IMR-90 (cell line): ENCODE results near the gene ZSWIM8. TPM values are rescaled to one million over a fixed set of nuclear protein-coding genes. Genes with fewer than 3 reads are reported as not detected.

Experiments
- ATAC-seq: fragments of 200-7000 bp; cut with Tn5 transposase; 2 replicates; pipeline ENCODE4 v1.9.1; 2020; ENCODE audit warnings: low read depth, mild to moderate bottlenecking, moderate library complexity
- BruUV-seq: library from RNA; stranded (reverse); fragments of 400-500 nt; replicated peaks from 2 replicates; lab custom pipeline; 2021; lab: Mats Ljungman, UMichigan
- CTCF ChIA-PET: fragments of 300-600 bp; formaldehyde crosslinking; extraction: SDS; loops from one replicate; lab custom pipeline; 2021; ENCODE audit warnings: antibody characterized with exemption; lab: Yijun Ruan, JAX
- POLR2A ChIA-PET: fragments of 300-600 bp; sonication (Branson Sonifier 250); formaldehyde crosslinking; loops from one replicate; lab custom pipeline; 2022; ENCODE audit warnings: antibody characterized with exemption; ENCODE audit not compliant: unreplicated experiment; lab: Charles Lee
- DNase-seq: peaks from one replicate; pipeline ENCODE4 v3.0.0; 2013
- H2AFZ ChIP-seq: replicated peaks from 2 replicates; pipeline ENCODE3; 2013; ENCODE audit warnings: low read length, mild to moderate bottlenecking; ENCODE audit not compliant: poor library complexity
- H2AK5ac ChIP-seq: 2 replicates; pipeline ENCODE4 v1.6.1; 2013; ENCODE audit warnings: low read depth, low read length, inconsistent platforms
- H2AK9ac ChIP-seq: replicated peaks from 2 replicates; pipeline ENCODE3; 2013; ENCODE audit warnings: mild to moderate bottlenecking, low read depth, low read length, moderate library complexity; ENCODE audit not compliant: poor library complexity
- H2BK120ac ChIP-seq: 2 replicates; pipeline ENCODE4 v1.6.1; 2013; ENCODE audit warnings: low read depth, low read length, inconsistent platforms
- H2BK15ac ChIP-seq: 3 replicates; pipeline ENCODE4 v1.6.1; 2013; ENCODE audit warnings: low read depth, low read length, inconsistent platforms
- H2BK20ac ChIP-seq: 2 replicates; pipeline ENCODE4 v1.6.1; 2013; ENCODE audit warnings: low read depth, mild to moderate bottlenecking, inconsistent platforms, low read length, moderate library complexity
- H2BK5ac ChIP-seq: 2 replicates; pipeline ENCODE4 v1.6.1; 2013; ENCODE audit warnings: mild to moderate bottlenecking, low read depth, low read length, inconsistent platforms; ENCODE audit not compliant: poor library complexity, severe bottlenecking
- H3K14ac ChIP-seq: replicated peaks from 2 replicates; pipeline ENCODE4 v1.6.1; 2013; ENCODE audit warnings: low read depth, low read length, inconsistent platforms
- H3K18ac ChIP-seq: 2 replicates; pipeline ENCODE4 v1.6.1; 2013; ENCODE audit warnings: low read depth, low read length, control low read depth
- H3K23ac ChIP-seq: 2 replicates; pipeline ENCODE4 v1.6.1; 2013; ENCODE audit warnings: low read depth, low read length, inconsistent platforms
- H3K27ac ChIP-seq: 2 replicates; pipeline ENCODE4 v1.5.1; 2013; ENCODE audit warnings: mild to moderate bottlenecking, control low read depth, low read length; ENCODE audit not compliant: insufficient read depth
- H3K27me3 ChIP-seq: 2 replicates; pipeline ENCODE4 v1.6.1; 2013; ENCODE audit warnings: low read length; ENCODE audit not compliant: control insufficient read depth, insufficient read depth
- H3K36me3 ChIP-seq: 2 replicates; pipeline ENCODE4 v1.6.1; 2013; ENCODE audit warnings: low read length, mixed read lengths; ENCODE audit not compliant: control insufficient read depth, insufficient read depth
- H3K4ac ChIP-seq: 2 replicates; pipeline ENCODE4 v1.6.1; 2013; ENCODE audit warnings: low read depth, low read length, inconsistent platforms
- H3K4me1 ChIP-seq: 2 replicates; pipeline ENCODE4 v1.6.1; 2013; ENCODE audit warnings: low read length, mixed read lengths; ENCODE audit not compliant: control insufficient read depth, insufficient read depth
- H3K4me2 ChIP-seq: 2 replicates; pipeline ENCODE4 v1.6.1; 2013; ENCODE audit warnings: low read depth, mild to moderate bottlenecking, control low read depth, low read length, moderate library complexity
- H3K4me3 ChIP-seq: 2 replicates; pipeline ENCODE4 v1.5.1; 2013; ENCODE audit warnings: low read depth, mild to moderate bottlenecking, control low read depth, low read length, moderate library complexity; ENCODE audit not compliant: insufficient read depth
- H3K56ac ChIP-seq: 2 replicates; pipeline ENCODE4 v1.6.1; 2013; ENCODE audit warnings: low read length, inconsistent platforms; ENCODE audit not compliant: insufficient read depth; ENCODE audit errors: extremely low read depth
- H3K79me1 ChIP-seq, 2 experiments: 2 replicates each; pipeline ENCODE4 v1.6.1; 2013; ENCODE audit warnings: low read length in 2 of 2, inconsistent platforms in 1 of 2, low read depth in 1 of 2
- H3K9ac ChIP-seq: 2 replicates; pipeline ENCODE4 v1.6.1; 2013; ENCODE audit warnings: low read depth, low read length, control low read depth
- H3K9me1 ChIP-seq: 2 replicates; pipeline ENCODE4 v1.6.1; 2013; ENCODE audit warnings: low read length, inconsistent platforms; ENCODE audit not compliant: insufficient read depth
- H3K9me3 ChIP-seq: 2 replicates; pipeline ENCODE4 v1.6.1; 2013; ENCODE audit warnings: low read length; ENCODE audit not compliant: control insufficient read depth, insufficient read depth
- H4K20me1 ChIP-seq: 2 replicates; pipeline ENCODE4 v1.6.1; 2013; ENCODE audit warnings: low read length, inconsistent platforms; ENCODE audit not compliant: insufficient read depth
- H4K5ac ChIP-seq: 2 replicates; pipeline ENCODE4 v1.6.1; 2013; ENCODE audit warnings: mild to moderate bottlenecking, low read depth, low read length, control low read depth
- H4K8ac ChIP-seq, 2 experiments: 2 replicates each; pipeline ENCODE4 v1.6.1; 2013; ENCODE audit warnings: low read depth in 2 of 2, low read length in 2 of 2, control low read depth in 1 of 2, inconsistent platforms in 1 of 2
- H4K91ac ChIP-seq: 2 replicates; pipeline ENCODE4 v1.6.1; 2013; ENCODE audit warnings: low read depth, low read length, inconsistent platforms; ENCODE audit not compliant: insufficient read depth
- BHLHE40 ChIP-seq: fragments of 150-350 bp; IDR thresholded peaks from 2 replicates; pipeline ENCODE4 v1.6.1; 2016; ENCODE audit warnings: mild to moderate bottlenecking, low read depth, low read length
- CEBPB ChIP-seq: IDR thresholded peaks from 2 replicates; pipeline ENCODE4 v1.6.1; 2012; ENCODE audit warnings: low read depth, low read length, improper control_type of control experiment
- CHD1 ChIP-seq: IDR thresholded peaks from 2 replicates; pipeline ENCODE4 v1.6.1; 2012; ENCODE audit warnings: low read depth, low read length, improper control_type of control experiment
- FOS ChIP-seq: fragments of 150-350 bp; IDR thresholded peaks from 2 replicates; pipeline ENCODE4 v1.6.1; 2016; ENCODE audit warnings: low read depth, low read length
- MAFK ChIP-seq: IDR thresholded peaks from 2 replicates; pipeline ENCODE4 v1.6.1; 2012; ENCODE audit warnings: low read depth, low read length, improper control_type of control experiment
- MAZ ChIP-seq: IDR thresholded peaks from 2 replicates; pipeline ENCODE4 v1.6.1; 2012; ENCODE audit warnings: low read depth, mild to moderate bottlenecking, low read length, improper control_type of control experiment, moderate library complexity, borderline replicate concordance
- MXI1 ChIP-seq: IDR thresholded peaks from 2 replicates; pipeline ENCODE4 v1.6.1; 2012; ENCODE audit warnings: low read depth, mild to moderate bottlenecking, low read length, moderate library complexity, borderline replicate concordance
- NFE2L2 ChIP-seq: fragments of 150-350 bp; IDR thresholded peaks from 2 replicates; pipeline ENCODE4 v1.6.1; 2016; ENCODE audit warnings: low read depth, mild to moderate bottlenecking, low read length
- POLR2A ChIP-seq: IDR thresholded peaks from 2 replicates; pipeline ENCODE4 v1.6.1; 2012; ENCODE audit warnings: mild to moderate bottlenecking, low read depth, low read length
- RAD21 ChIP-seq: IDR thresholded peaks from 2 replicates; pipeline ENCODE4 v1.6.1; 2012; ENCODE audit warnings: low read length, improper control_type of control experiment
- RFX5 ChIP-seq: IDR thresholded peaks from 2 replicates; pipeline ENCODE4 v1.8.0; 2012; ENCODE audit warnings: low read depth, mild to moderate bottlenecking, low read length, moderate library complexity
- SMC3 ChIP-seq: fragments of 150-350 bp; IDR thresholded peaks from 2 replicates; pipeline ENCODE4 v1.6.1; 2016; ENCODE audit warnings: low read depth, mild to moderate bottlenecking, antibody characterized with exemption, low read length, moderate library complexity
- WGBS, 2 experiments: methylation state at CpG; one replicate each; pipeline versions ENCODE4 v1.1.5 to v1.1.7; 2013; ENCODE audit warnings: missing lambda C conversion rate in 2 of 2; ENCODE audit not compliant: insufficient read length in 1 of 2; ENCODE audit errors: extremely low coverage in 2 of 2; 5-methylcytosine and 5-hydroxymethylcytosine counted together
- dilution Hi-C: fragments of 300-500 bp; cut with HindIII; formaldehyde crosslinking; loops from one replicate; pipeline ENCODE4 v1.14.3; 2018; ENCODE audit warnings: low sequenced_read_pairs; ENCODE audit not compliant: unreplicated experiment
- in situ Hi-C: fragments of 300-500 bp; cut with MboI; formaldehyde crosslinking; loops from 3 replicates; pipeline ENCODE4 v1.14.3; 2019; ENCODE audit warnings: low sequenced_read_pairs, inconsistent platforms, mixed read lengths
- intact Hi-C: fragments of 100-400 bp; cut with micrococcal nuclease; formaldehyde crosslinking; loops from 2 replicates; pipeline ENCODE4 v1.10.0; 2022
- polyA plus RNA-seq, 3 experiments: library from polyadenylated mRNA; depleted of rRNA; stranded (reverse); fragments of >200 nt; gene quantifications; 2 replicates each; pipeline ENCODE4 v1.2.3, GENCODE V29; 2012; ENCODE audit warnings: low replicate concordance in 1 of 3
- total RNA-seq: library from RNA; depleted of rRNA; stranded (reverse); fragments of >200 nt; gene quantifications from 2 replicates; pipeline ENCODE4 v1.2.3, GENCODE V29; 2012
- TF ChIP-seq, protein P1 (sequence below): conservative IDR thresholded peaks from 2 replicates; pipeline ENCODE4 v1.5.1; 2012; ENCODE audit warnings: mild to moderate bottlenecking, low read depth, low read length, improper control_type of control experiment
- TF ChIP-seq, protein P2 (sequence below): fragments of 150-350 bp; IDR thresholded peaks from 2 replicates; pipeline ENCODE4 v1.6.1; 2017; ENCODE audit warnings: mild to moderate bottlenecking, antibody characterized with exemption, low read length, low read depth
- TF ChIP-seq, protein P3 (sequence below): fragments of 150-350 bp; IDR thresholded peaks from 2 replicates; pipeline ENCODE4 v1.6.1; 2016; ENCODE audit warnings: low read depth, mild to moderate bottlenecking, low read length, moderate library complexity, borderline replicate concordance

ZSWIM8 gene
- total and polyA plus RNA-seq, 2 of the 4 experiments (the other 2 are of a cell fraction), result 16.8 to 103 TPM

DNA sequence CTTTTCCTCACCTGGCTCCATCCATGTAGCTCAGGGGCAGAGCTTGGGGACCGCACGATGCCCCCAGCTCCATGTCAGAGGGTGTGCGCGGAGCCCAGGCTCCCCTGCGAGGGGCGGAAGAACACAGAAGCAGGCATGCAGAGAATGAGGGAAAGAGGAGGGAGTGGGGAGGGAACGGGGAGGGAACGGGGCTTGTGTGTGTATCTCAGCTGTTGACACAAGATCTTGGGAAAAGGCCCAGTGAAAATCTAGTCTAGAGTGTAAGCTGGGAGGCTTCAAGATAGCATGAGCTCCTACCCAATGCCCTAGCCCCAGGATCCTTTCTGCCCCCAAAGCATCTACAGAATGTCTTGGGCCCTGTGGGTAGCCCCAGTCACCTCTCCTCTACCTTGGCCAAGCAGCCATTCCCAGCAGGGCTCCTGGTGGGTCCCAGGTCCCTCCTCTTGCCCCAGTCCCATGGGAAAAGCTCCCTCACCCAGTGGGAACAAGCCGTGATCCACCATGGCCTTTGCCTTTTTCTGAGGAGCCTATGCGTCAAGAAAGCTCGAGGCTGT, 51.1 kb downstream of the ZSWIM8 start:
- H4K91ac ChIP-seq, result peak overlapping the region; percentile 60
- no TSS peak for BruUV-seq
- H3K56ac ChIP-seq, result no peak overlapping the region
- H3K18ac ChIP-seq, result peak overlapping the region; percentile 66
- H3K4ac ChIP-seq, result peak overlapping the region; percentile 64
- H3K23ac ChIP-seq, result peak overlapping the region; percentile 30; the same call in 1 of the 2 replicates
- DNase-seq, result no peak
- H3K9ac ChIP-seq, result peak overlapping the region; percentile 18; the same call in 1 of the 2 replicates
- peak overlapping the region; percentile 67 for H4K5ac ChIP-seq
- intact Hi-C loops (no loop called here), dilution Hi-C loops (no loop called here), in situ Hi-C loops (no loop called here)
- peak overlapping the region; percentile 85 for H2AK5ac ChIP-seq
- H2AFZ ChIP-seq, result peak overlapping the region; percentile 49
- ATAC-seq, result peak; percentile 25
- peaks cover 27% of the 10 kb centered on the region; the same call in 1 of the 2 replicates for H3K9me1 ChIP-seq
- no peaks in the 10 kb centered on the region for H3K9me3 ChIP-seq
- CTCF ChIA-PET, result interaction anchor here (0.7 to 1.1 kb wide), 2 partner anchors 10 to 43 kb away, joined by 3 to 6 read pairs; no protein-coding TSS in a partner anchor
- peak overlapping the region; percentile 23; the same call in 1 of the 3 replicates for H2BK15ac ChIP-seq
- peak overlapping the region; percentile 71 for H2AK9ac ChIP-seq
- H3K14ac ChIP-seq, result peak overlapping the region; percentile 77
- peak overlapping the region; percentile 18 to 44; a peak in 2 of 4 replicates for H4K8ac ChIP-seq
- POLR2A ChIA-PET, result no interaction called here
- 80% methylated on average over 2 of the region's 11 CpGs; no CpG with 5 or more reads in 1 of the 2 experiments for WGBS, 2 experiments
- peak overlapping the region; percentile 38; the same call in 1 of the 2 replicates for H2BK20ac ChIP-seq
- H3K27ac ChIP-seq, result peak overlapping the region; percentile 71
- H3K36me3 ChIP-seq, result peaks cover 16% of the 10 kb centered on the region; the same call in 1 of the 2 replicates
- H2BK120ac ChIP-seq, result peak overlapping the region; percentile 59; the same call in 1 of the 2 replicates
- peaks cover 0 to 18% of the 10 kb centered on the region in 2 experiments; a peak in 3 of 4 replicates for H3K79me1 ChIP-seq
- H2BK5ac ChIP-seq, result peak overlapping the region; percentile 74
- H4K20me1 ChIP-seq, result 0 out of 2 replicates have a peak, but pooled peaks cover 3% of the 10 kb centered on the region
- no peaks in the 10 kb centered on the region for H3K27me3 ChIP-seq
- peaks cover 15% of the 10 kb centered on the region for H3K4me1 ChIP-seq
- H3K4me2 ChIP-seq, result no peak overlapping the region
- H3K4me3 ChIP-seq, result no peak overlapping the region
- no peak for TF ChIP-seq RAD21
- TF ChIP-seq MAFK, result no peak
- TF ChIP-seq MAZ, result no peak
- no peak for TF ChIP-seq NFE2L2
- TF ChIP-seq SMC3, result no peak
- no peak for TF ChIP-seq CEBPB
- TF ChIP-seq BHLHE40, result no peak
- TF ChIP-seq, protein P1, sequence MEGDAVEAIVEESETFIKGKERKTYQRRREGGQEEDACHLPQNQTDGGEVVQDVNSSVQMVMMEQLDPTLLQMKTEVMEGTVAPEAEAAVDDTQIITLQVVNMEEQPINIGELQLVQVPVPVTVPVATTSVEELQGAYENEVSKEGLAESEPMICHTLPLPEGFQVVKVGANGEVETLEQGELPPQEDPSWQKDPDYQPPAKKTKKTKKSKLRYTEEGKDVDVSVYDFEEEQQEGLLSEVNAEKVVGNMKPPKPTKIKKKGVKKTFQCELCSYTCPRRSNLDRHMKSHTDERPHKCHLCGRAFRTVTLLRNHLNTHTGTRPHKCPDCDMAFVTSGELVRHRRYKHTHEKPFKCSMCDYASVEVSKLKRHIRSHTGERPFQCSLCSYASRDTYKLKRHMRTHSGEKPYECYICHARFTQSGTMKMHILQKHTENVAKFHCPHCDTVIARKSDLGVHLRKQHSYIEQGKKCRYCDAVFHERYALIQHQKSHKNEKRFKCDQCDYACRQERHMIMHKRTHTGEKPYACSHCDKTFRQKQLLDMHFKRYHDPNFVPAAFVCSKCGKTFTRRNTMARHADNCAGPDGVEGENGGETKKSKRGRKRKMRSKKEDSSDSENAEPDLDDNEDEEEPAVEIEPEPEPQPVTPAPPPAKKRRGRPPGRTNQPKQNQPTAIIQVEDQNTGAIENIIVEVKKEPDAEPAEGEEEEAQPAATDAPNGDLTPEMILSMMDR, result no peak
- no peak for TF ChIP-seq RFX5
- no peak for TF ChIP-seq MXI1
- TF ChIP-seq CHD1, result no peak
- TF ChIP-seq, protein P2, sequence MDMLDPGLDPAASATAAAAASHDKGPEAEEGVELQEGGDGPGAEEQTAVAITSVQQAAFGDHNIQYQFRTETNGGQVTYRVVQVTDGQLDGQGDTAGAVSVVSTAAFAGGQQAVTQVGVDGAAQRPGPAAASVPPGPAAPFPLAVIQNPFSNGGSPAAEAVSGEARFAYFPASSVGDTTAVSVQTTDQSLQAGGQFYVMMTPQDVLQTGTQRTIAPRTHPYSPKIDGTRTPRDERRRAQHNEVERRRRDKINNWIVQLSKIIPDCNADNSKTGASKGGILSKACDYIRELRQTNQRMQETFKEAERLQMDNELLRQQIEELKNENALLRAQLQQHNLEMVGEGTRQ, result no peak
- no peak for TF ChIP-seq POLR2A
- TF ChIP-seq, protein P3, sequence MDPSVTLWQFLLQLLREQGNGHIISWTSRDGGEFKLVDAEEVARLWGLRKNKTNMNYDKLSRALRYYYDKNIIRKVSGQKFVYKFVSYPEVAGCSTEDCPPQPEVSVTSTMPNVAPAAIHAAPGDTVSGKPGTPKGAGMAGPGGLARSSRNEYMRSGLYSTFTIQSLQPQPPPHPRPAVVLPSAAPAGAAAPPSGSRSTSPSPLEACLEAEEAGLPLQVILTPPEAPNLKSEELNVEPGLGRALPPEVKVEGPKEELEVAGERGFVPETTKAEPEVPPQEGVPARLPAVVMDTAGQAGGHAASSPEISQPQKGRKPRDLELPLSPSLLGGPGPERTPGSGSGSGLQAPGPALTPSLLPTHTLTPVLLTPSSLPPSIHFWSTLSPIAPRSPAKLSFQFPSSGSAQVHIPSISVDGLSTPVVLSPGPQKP, result no peak
- no peak for TF ChIP-seq FOS
